H1 (cell line): Measurements from ENCODE around the gene BRME1. TPM values are rescaled to one million over a fixed set of nuclear protein-coding genes. Genes with fewer than 3 reads are reported as not detected.

Experiments used
- ATF2 ChIP-seq: IDR thresholded peaks from 2 replicates; pipeline ENCODE4 v1.6.1; 2012; ENCODE audit warnings: low read length, inconsistent platforms
- CTBP2 ChIP-seq: IDR thresholded peaks from 2 replicates; pipeline ENCODE4 v1.7.0; 2011; ENCODE audit warnings: borderline replicate concordance, mild to moderate bottlenecking, moderate library complexity, mixed read lengths, low read length; ENCODE audit not compliant: insufficient read depth, insufficient read length
- CTCF ChIP-seq, 3 experiments: IDR thresholded peaks; 1 replicate in 2 of 3; 2 replicates in 1 of 3; pipeline versions ENCODE4 v1.5.1 to v1.6.1; 2011; ENCODE audit warnings: low read length in 3 of 3, mild to moderate bottlenecking in 3 of 3, inconsistent platforms in 2 of 3, low read depth in 1 of 3, moderate library complexity in 1 of 3; ENCODE audit not compliant: insufficient read depth in 1 of 3; ENCODE audit errors: control extremely low read depth in 1 of 3
- E2F6 ChIP-seq: IDR thresholded peaks from 2 replicates; pipeline ENCODE4 v1.6.1; 2012; ENCODE audit warnings: inconsistent platforms
- EGR1 ChIP-seq: IDR thresholded peaks from 2 replicates; pipeline ENCODE4 v1.6.1; 2011; ENCODE audit warnings: low read depth, low read length, borderline replicate concordance
- NANOG ChIP-seq: IDR thresholded peaks from 2 replicates; pipeline ENCODE4 v1.6.1; 2011; ENCODE audit warnings: low read length, low read depth, mild to moderate bottlenecking, inconsistent platforms; ENCODE audit not compliant: insufficient read depth, poor library complexity, severe bottlenecking
- RAD21 ChIP-seq, 2 experiments: IDR thresholded peaks in 1 of 2; conservative IDR thresholded peaks in 1 of 2; 2 replicates each; pipeline ENCODE4 v1.6.1; 2011; ENCODE audit warnings: low read depth in 2 of 2, low read length in 2 of 2, improper control_type of control experiment in 1 of 2, inconsistent platforms in 1 of 2, mild to moderate bottlenecking in 1 of 2, moderate library complexity in 1 of 2
- TAF1 ChIP-seq: IDR thresholded peaks from 2 replicates; pipeline ENCODE4 v1.6.1; 2011; ENCODE audit warnings: mild to moderate bottlenecking, low read depth, low read length
- YY1 ChIP-seq: IDR thresholded peaks from 2 replicates; pipeline ENCODE4 v1.6.1; 2011; ENCODE audit warnings: low read depth, mild to moderate bottlenecking, low read length
- polyA plus RNA-seq, 7 experiments: library from polyadenylated mRNA; depleted of rRNA in 3 of 7; stranded (reverse) in 5 of 7; unstranded in 2 of 7; fragments of >200 nt in 5 of 7; fragments of 200-250 nt in 2 of 7; gene quantifications; 1 replicate in 5 of 7; 2 replicates in 1 of 7; 4 replicates in 1 of 7; pipeline versions ENCODE4 v1.2.1 to v1.2.3, GENCODE V29; 2011 to 2013; ENCODE audit warnings: missing spikeins in 2 of 7, mixed read lengths in 2 of 7
- total RNA-seq: library from RNA; stranded (reverse); fragmentation: NEBNext Ultra II Directional; extraction: Animal tissue kit (Norgen Biotek cat#: 25700); gene quantifications from 2 replicates; pipeline ENCODE4 v1.2.1, GENCODE V29; 2021

The BRME1 gene
- total and polyA plus RNA-seq, 2 of the 8 experiments (the other 6 are each of a cell fraction or from before 2014, with no cell fraction given): 4.6 to 4.7 TPM

- TF ChIP-seq RAD21 (IDR thresholded peaks at IDR 0.05 in 1 of 2, conservative IDR thresholded peaks at IDR 0.05 in 1 of 2; ENCODE audit: low read depth in 2 of 2, low read length in 2 of 2) (peak in 1 of 2 experiments; percentile 18; a peak in 1 of 4 replicates), YY1 (0 out of 2 replicates have a peak, but pooled peaks have one; percentile 6), ATF2 (no peak), TAF1 (no peak), NANOG (peak; percentile 57), CTCF (IDR thresholded peaks at IDR 0.05; ENCODE audit: control extremely low read depth in 1 of 3, insufficient read depth in 1 of 3, low read depth in 1 of 3, low read length in 3 of 3) (peak in 2 of 3 experiments; percentile 32 to 33; a peak in 2 of 4 replicates), E2F6 (no peak), CTBP2 (peak; percentile 15), EGR1 (peak; percentile 67; the same call in 1 of the 2 replicates)
Observed at GRCh38 chr19:13881251-13881691, 24.6 kb downstream of the BRME1 start (continued).
